ENCODE measurements around the gene SYT5.

- TF ChIP-seq CTCF (optimal IDR thresholded peaks at IDR 0.05 in 1 of 3, IDR thresholded peaks at IDR 0.05 in 1 of 3, conservative IDR thresholded peaks at IDR 0.05 in 1 of 3; ENCODE audit: extremely low read depth in 1 of 3, insufficient read depth in 2 of 3, low read length in 3 of 3): no peak
- TF ChIP-seq EZH2 (IDR thresholded peaks at IDR 0.05; ENCODE audit: low read length): no peak
These were observed 46.2 kb upstream of the SYT5 start for GRCh38 chr19:55226273-55226672.

Measured in keratinocyte (primary cell).